Epidermal melanocyte (primary cell): ENCODE data around the gene PRKN.

ENCODE experiments used
- DNase-seq: peaks from one replicate; pipeline ENCODE4 v3.0.0; 2011; ENCODE audit warnings: low spot score; ENCODE audit not compliant: insufficient read length

PRKN gene

GRCh38 chr6:162450358-162450757, 277.2 kb downstream of the PRKN start:
- no peak for DNase-seq

- DNase-seq: no peak
These were observed 279.3 kb downstream of the PRKN start for GRCh38 chr6:162448294-162448693.

- no peak for DNase-seq
These were observed 284.5 kb downstream of the PRKN start for GRCh38 chr6:162443101-162443500.

GRCh38 chr6:162442687-162443086, 284.9 kb downstream of the PRKN start:
- no peak for DNase-seq

GRCh38 chr6:162441991-162442390, 285.6 kb downstream of the PRKN start:
- DNase-seq: no peak

GRCh38 chr6:162438980-162439379, 288.6 kb downstream of the PRKN start:
- no peak for DNase-seq

GRCh38 chr6:162435071-162435470, 292.5 kb downstream of the PRKN start:
- no peak for DNase-seq

GRCh38 chr6:162421004-162421403, 306.6 kb downstream of the PRKN start:
- no peak for DNase-seq

GRCh38 chr6:162416831-162417537, 310.6 kb downstream of the PRKN start:
- no peak for DNase-seq

- no peak for DNase-seq
These were observed 311.3 kb downstream of the PRKN start for GRCh38 chr6:162416307-162416706.

GRCh38 chr6:162409741-162410691, 317.6 kb downstream of the PRKN start:
- DNase-seq: no peak

- DNase-seq: no peak
These were observed 318.6 kb downstream of the PRKN start for GRCh38 chr6:162408826-162409535.

- DNase-seq: no peak
These were observed 322.6 kb downstream of the PRKN start for GRCh38 chr6:162404951-162405350.

GRCh38 chr6:162403031-162403430, 324.5 kb downstream of the PRKN start:
- DNase-seq: no peak

- DNase-seq: no peak
These were observed 332.4 kb downstream of the PRKN start for GRCh38 chr6:162395181-162395580.

- peak; percentile 28 for DNase-seq
These were observed 336.4 kb downstream of the PRKN start for GRCh38 chr6:162390961-162391811.

- DNase-seq: no peak
These were observed 338.1 kb downstream of the PRKN start for GRCh38 chr6:162389343-162390085.

GRCh38 chr6:162388383-162388777, 339.2 kb downstream of the PRKN start:
- DNase-seq: no peak

GRCh38 chr6:162387718-162388382, 339.7 kb downstream of the PRKN start:
- DNase-seq: no peak

- no peak for DNase-seq
These were observed 341.6 kb downstream of the PRKN start for GRCh38 chr6:162385980-162386379.
